ENCODE results near the gene PCDH12. TPM values are rescaled to one million over a fixed set of nuclear protein-coding genes. Genes with fewer than 3 reads are reported as not detected.
A peak's percentile ranks its signal among the peaks of the same experiment; 100 is the strongest.

PCDH12 gene
- polyA plus RNA-seq, 4 donors, result 13.2 to 17.3 (median 16.5) TPM

DNA sequence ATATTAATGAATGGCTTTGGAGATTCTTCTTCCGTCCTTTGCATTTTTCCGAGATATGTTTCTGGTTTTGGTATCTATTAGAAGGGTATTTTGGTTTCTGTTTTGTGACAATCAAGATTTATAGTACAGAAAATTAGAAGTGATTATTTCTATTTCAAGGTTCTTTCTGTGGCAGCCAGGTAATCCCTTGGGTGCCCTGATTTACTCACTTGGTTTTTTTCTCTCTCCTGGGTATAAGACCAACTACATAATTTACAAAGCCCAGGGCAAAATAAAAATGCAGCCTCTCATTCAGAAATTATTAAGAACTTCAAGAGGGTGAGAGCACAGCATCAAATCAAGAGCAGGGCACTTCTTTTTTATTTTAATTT is 8.9 kb upstream of the PCDH12 start:
- DNase-seq (ENCODE audit: low read depth in 4 of 4, low spot score in 2 of 4), result no peak

DNA sequence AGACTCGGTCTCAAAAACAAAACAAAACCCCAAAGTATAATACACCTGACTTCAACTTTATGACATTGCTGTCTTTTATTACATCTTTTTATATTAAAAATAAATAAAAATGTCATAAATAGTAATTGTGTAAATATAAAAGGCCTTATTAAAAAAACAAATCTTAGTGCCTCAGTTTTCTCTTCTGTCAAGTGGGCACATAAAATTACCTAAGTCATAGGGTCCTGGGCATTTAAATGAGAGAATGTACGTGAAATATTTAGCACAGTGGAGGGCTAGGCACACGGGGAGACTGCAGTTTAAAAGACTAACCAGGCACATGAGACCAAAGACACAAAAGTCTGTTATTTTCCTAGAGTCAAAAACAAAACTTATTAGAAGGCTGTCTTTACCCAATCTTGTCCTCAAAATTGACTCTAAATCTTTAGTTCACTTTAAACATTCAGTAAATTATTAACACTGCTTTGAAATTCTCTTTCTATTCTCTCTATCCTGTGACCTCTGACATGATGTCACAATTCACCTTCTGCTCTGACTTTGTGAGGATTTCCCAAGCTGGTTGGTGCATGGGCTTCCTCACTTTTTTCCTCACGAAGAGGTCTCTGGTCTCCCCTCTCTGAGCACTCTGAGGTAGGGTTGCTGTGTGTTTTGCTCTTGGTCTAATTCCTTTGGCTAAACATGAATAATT is 8.4 kb upstream of the PCDH12 start:
- DNase-seq (ENCODE audit: low read depth in 4 of 4, low spot score in 2 of 4), result no peak

DNA sequence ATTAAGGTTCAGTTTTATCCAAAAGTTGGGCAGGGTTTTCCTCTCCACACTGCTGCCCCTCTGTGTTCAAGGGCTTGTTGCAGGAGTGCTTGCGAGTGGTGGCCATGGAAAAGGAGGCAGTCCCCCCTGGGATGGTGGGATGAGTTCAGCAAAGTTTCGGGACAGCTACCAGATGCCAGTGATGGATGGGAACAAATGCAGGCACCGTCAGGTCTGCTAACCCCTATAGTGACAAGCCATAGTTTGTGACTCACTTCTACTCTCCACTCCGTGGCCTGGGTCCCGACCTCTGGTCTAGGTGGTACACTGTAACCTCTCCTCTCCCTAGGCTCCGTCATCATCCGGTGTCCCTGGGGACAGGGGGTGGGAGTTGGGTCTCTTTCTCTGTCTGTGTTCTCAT is 7.1 kb upstream of the PCDH12 start:
- DNase-seq (ENCODE audit: low read depth in 4 of 4, low spot score in 2 of 4), result no peak

DNA sequence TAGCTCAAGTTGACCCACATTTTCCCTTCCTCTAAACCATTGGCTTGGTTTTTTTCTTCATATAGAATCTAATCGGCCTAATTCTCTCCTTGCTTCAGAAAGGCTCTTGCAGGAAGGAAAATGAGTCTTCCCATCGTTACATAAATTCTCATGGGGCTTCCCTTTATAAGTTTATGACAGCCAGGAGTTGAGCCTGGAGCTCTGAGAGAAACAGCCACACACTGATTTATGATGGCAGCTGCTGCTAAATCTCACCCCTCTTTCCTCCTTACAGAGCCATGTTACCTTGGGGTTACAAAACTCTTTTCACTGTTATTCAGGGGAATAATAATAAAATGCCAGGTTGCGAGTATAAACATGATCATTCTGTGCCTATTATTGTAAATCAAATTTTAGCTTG is 5.7 kb upstream of the PCDH12 start:
- DNase-seq (ENCODE audit: low read depth in 4 of 4, low spot score in 2 of 4), result no peak

DNA sequence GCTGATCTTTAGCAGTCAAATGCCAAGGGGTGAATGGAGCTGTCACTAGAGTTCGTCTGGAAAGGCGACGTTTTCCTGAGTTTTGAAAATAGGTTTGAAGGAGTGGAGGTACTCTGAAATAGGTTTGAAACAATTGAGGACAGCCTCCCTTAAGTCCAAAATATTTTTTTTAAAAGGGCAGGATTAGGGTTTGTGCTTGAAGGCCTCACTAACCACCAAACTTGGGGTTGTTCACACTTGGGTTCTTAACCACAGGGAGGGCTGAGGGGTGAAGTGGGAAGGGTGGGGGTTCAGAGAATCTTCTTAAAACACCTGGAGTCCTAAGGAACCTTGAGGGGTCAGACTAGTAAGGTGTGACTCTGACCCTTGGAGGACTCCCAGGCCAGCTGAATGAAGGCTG is 3.5 kb upstream of the PCDH12 start:
- no peak for DNase-seq (ENCODE audit: low read depth in 4 of 4, low spot score in 2 of 4)

DNA sequence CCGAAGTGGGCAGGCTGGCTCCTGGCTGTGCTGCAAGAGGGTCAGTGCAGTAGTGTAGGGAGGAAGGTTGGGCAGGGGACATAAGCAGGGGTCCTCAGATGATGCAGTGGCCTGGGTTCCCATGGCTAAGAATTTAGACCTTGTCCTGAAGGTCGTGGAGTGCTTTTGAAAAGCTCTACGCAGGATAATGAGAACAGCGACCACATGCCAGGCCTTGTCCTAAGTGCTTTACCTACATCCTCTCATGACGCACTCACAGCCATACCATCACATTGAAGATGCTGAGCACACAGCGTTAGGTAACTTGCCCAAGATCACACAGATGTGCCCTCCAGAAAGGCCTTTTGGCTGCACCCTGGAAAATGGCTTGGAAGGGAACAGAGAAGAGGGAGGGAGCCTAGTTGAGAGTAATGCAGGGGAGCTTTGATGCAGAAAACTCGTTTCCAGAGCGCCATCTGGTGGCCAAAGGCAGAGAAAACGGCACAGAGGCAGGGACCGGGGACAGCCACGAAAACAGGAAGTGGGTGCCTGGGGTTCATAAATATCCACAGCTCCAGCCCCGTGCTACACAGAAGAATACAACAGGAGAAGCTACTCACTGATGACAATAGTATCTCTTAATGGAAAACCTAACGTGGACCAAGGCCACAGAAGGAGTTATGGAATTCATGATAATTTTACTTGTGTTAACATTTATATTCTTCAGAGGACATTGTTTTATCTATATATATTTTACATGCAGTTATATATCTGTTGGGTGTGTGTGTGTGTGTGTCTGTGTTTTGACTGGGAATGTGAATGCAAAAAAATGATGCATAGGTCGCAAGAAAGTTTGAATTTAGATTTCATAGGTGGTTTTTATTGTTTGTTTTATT is 2.7 kb upstream of the PCDH12 start:
- DNase-seq (ENCODE audit: low read depth in 4 of 4, low spot score in 2 of 4), result peak; percentile 65 to 93 (median 78)

DNA sequence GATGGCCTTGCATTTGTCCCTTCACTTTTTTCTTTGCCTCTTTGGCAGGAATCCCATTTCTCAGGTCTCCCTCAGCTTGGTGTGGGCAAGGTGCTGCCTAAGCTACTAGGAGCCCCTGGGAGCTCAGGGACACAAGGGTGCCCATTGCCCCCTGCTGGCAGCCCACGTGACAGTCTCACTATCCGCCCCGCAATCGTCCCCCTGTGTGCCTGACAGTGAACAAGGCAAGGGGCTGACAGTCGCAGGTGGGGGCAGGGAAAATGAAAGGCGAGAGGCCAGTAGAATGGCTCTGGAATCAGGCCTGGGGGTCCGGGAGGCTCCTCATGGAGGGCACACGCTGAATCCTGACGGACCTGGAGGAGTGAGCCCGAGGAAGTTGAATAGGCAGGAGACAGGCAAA is 2.0 kb upstream of the PCDH12 start:
- no peak for DNase-seq (ENCODE audit: low read depth in 4 of 4, low spot score in 2 of 4)

DNA sequence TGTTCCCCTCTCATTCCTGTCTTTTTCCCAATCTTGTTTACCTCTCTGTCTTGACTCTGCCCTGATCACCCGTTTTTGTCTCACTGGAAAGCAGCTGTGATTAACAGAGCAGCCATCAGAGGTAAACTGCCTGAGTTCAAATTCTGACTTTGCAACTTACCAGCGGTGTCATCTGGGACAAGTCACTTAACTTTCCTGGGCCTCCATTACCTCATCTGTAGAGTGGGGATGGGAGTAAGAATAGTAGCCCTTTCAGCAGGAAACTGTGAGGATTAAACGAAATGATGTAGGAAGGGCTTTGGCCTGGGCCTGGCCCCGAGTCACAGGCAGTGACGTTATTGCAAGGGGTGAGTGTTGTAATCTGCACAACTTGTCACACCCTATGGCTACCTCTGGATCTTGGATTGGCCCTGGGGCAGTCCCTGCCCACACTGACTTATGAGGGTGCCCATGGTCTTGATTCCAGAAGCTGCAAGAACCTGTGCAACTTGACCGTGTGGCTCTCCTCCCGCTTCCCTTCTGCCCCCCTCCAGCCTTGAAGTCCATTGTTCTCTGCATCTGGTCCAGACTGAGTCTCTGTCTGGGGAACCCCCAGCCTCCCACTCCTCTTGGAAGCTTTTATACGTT is 657 bp upstream of the PCDH12 start:
- no peak for DNase-seq (ENCODE audit: low read depth in 4 of 4, low spot score in 2 of 4)

DNA sequence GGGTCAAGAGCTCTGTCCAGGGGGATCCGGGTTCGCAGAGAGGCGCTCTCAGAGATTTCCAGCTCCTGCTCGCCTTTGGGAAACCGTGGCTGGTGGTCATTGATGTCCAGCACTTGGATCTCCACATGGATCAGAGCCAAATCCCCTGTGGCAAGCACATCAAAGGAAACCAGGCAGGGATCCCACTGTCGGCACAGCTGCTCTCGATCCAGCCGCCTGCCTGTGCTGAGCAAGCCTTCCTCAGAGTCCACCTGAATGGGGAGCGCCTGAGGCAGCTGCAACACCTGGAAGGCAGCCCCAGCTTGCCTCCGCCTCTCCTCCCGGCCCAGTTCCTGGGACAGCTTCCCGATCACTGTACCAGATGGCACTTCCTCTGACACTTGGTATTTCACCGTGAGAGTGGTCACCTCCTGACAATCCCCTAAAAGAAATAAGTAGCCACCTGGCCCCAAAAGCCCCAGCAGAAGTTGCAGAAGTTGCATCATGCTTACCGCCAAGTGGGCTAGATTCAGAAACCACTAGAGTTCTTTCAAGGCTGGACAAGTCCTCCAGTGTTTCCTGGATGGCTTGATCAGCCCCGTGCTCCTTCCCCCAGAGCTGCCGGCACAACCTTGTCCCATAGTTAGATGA is 520 bp downstream of the PCDH12 start:
- no peak for DNase-seq (ENCODE audit: low read depth in 4 of 4, low spot score in 2 of 4)

DNA sequence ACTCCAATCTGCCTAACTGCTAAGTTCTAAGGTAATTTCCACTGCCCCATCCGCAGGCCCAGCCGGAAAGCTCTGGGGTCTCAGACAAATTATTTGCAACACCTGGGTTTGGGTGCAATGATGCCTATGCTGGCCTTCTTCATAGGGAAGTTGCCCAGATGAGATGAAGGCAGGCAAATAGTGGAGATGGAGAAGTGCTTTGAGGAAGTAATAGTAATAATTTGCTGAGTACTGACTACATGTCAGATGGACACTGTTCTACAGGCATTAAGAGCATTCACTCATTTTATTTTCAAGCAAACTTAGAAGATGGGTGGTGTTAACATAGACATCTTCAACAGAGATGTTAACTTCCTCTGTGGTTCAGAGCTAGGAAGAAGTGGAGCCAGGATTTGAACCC is 3.8 kb downstream of the PCDH12 start:
- no peak for DNase-seq (ENCODE audit: low read depth in 4 of 4, low spot score in 2 of 4)

DNA sequence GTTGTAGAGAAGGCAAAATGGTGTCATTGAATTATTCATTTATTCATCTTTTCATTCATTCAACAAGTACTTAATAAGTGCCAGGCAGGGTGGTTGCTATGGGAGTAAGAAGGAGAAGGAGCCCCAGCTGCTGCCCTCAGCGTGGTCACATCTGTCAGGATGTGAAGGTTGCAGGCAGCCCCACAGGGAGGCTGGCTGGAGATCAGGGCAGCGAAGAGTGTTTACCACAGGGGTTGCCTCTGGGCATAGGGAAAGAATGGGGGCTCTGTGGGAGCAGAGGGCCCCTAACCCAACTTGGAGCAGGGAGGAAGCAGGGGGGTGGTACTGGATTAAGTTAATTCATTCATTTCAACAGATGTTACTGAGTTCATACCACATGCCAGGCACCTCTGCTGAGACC is 6.0 kb downstream of the PCDH12 start:
- no peak for DNase-seq (ENCODE audit: low read depth in 4 of 4, low spot score in 2 of 4)

DNA sequence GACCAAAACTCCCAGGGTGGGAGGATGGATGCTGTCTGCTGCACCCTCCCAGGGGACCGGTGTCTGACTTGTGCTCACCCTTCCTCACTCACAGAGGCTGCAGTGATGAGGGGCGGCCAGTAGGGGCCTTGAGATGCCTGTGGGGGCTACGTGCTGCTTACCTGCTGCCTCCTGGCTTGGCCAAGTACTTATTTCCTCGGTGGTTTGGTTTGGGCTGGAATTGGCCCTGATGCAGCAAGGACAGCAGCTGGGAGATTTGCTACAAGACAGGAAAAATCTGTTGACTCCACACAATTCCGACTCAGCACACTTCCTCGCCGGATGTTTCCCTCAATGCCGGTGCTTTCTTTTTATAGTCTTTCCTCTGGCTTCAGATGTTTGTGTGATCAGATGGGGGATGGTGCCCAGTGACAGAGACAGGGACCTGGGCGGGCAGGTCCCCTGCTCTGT is 6.6 kb downstream of the PCDH12 start:
- DNase-seq (ENCODE audit: low read depth in 4 of 4, low spot score in 2 of 4), result no peak

DNA sequence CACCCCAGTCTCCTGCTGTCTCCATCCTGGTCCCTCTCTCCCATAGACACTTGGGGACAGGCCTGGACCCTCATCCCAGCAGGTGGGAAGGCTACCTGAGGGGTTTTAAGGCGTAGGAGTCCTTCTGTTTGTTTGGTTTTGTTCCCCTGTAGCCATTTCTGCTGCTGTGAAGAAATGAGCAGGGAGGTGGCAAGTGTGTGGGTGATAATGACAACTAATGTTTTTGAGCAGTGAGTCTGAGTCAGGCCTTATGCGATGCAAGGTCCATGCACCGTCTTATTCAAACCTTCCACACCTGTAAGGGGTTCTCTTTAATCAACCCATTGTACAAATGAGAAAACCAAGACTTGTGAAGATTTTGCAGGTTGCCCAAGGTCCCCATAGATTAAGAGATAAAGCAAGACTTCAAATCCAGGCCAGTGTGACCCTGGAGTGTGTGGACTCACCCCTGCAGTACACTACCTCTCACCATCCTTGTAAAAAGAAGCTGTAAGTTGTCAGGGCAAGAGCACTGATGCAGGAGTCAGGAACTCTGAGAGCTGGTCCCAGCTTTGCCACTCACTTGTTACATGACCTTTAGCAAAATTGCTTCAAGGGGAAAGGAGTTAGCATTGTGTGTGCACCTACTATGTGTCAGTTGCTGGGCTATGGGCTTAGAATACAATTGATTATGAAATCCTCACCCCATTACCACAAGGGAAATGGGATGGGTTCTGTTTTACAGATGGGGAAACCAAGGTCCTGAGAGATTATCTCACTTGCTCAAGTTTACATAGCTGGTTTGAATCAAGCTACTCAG is 7.6 kb downstream of the PCDH12 start:
- no peak for DNase-seq (ENCODE audit: low read depth in 4 of 4, low spot score in 2 of 4)

DNA sequence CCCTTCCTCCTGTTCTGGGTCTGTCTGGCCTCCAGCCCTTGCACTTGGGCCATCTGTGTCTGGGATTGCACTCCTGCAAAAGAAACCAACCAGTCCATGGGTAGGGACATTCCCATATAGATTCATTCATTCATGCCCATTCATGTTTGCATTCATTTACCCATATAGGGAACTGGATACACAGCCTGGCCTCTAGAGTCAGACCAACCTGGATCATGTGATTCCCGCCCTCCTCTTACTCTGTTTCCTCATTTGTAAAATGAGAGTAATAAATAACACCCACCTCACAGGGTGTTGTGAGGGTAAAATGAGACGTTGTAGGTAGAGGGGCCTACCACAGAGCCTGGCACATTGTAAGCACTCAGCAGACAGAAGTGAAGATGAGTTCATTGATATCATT is 8.5 kb downstream of the PCDH12 start:
- DNase-seq (ENCODE audit: low read depth in 4 of 4, low spot score in 2 of 4), result no peak

DNA sequence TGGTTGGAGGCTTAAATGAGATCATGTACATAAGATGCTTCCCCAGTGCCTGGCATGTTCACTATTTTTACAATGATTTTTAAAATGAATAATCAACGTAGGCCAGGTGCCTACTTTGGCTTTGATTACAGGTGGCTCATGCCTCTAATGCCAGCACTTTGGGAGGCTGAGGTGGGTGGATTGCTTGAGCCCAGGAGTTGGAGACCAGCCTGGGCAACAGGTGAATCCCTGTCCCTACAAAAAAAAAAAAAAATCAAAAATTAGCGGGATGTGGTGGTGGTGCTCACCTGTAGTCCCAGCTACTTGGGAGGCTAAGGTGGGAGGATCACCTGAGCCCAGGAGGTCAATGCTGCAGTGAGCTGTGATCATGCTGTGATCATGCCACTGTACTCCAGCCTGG is 9.2 kb downstream of the PCDH12 start:
- no peak for DNase-seq (ENCODE audit: low read depth in 4 of 4, low spot score in 2 of 4)

DNA sequence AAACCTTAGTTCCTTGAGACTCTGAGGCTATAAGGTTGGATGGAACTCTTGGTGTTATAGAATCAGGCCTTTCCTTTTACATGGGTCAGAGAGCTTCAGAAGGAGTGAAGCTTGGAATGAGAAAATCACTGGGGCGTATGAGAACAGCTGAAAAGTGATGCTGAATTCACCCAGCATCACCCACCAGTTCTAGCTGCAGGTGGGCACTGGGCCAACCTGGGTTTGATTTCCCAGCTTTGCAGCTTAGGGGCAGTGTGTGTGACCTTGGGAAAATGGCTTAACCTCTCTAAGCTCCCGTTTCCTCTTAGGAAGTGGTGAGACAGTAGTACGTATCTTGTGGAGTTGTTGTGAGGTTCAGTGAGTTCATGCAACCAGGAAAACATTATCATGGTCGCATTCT is 10.7 kb downstream of the PCDH12 start:
- DNase-seq (ENCODE audit: low read depth in 4 of 4, low spot score in 2 of 4), result no peak

DNA sequence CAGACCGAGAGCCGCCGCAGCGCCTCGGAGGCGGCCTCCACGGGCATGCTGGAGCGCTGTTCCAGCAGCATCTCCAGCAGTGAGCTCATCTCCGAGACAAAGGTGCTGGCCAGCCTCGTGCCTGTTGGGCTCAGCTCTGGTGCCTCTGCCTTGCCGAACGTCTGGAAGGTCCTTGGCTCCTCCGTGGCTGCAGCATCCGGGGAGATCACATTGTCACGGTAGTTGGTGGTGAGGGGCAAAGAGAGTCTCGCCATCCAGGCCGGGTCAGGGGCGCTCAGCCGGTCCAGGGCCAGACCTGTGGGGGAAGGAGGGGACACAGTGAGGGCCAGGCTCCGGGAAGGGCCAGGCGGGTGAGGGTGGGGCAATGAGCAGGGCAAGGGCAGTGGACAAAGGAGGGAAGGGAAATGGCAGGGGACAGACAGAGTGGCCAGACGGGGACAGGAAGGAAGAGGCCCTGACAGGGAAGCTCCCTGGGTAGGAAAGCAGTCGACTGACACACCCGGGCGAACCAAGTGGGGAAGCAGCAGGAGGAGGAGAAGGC is 12.4 kb downstream of the PCDH12 start:
- DNase-seq (ENCODE audit: low read depth in 4 of 4, low spot score in 2 of 4), result no peak

DNA sequence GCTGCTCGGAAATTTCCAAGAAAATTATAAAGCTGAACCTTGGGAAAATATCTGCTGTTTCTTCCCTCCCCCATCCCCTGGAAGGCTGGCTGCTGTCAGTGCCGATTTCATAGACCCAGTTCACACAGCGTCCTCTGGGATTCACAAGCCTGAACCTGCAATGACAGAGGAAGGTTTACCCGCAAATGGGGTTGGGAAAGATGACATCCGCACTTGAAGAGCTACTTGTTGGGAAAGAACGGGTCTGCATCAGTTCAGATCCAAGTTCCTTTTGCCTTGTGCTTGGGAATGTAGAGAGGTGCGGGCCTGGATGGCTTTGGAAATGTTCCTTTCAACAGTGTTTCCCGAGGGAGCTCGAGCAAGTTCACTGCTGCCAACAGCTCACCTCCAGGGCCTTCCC is 13.9 kb downstream of the PCDH12 start:
- DNase-seq (ENCODE audit: low read depth in 4 of 4, low spot score in 2 of 4), result no peak

DNA sequence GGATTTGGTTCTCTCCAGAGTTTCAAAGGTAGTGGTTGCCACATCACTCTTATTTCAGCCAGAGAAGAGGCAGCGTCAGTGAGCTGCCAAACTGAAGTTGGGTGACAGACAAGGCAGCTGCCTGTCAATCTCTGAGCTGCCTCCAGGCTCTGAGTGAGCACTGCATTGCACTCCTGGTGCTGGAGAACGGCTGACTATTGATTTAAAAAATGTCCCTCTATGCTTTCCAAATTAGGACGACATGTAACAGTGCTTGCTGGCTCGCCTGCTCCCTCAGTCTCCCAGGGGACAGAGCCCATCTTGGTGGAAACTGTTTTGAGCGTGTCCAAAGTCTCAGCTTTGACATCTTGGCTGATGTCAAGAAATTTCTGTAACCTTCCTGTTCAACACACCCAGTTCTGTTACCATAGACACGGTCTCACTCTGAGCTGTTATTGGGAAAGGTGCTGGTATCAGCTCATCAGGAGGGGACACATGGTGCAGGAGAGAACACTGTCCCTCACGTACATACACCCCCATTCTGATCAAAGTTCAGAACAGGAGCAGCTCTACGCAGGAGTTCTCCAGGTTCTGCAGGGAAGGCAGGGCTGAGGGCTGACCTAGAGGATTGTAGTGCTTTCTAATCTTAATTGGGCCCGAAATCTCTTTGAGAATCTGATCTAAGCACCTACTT is 15.7 kb downstream of the PCDH12 start:
- no peak for DNase-seq (ENCODE audit: low read depth in 4 of 4, low spot score in 2 of 4)

DNA sequence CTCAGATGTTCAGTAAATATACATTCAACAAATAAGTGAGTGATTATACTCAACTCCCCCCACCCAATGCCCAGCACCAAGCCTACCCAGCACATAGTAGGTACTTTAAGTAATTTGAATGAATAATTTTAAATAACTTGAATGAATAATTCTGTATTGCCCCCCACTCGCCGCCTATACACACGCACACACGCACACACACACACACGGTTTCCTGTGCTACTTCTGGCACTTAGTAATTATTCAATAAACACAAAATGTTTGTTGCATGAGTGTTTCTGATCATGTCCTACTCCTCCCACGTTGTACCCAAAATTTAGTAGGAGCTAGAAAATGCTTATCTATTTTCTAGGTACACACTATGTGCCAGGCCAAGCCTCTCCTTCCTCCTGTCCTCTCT is 16.2 kb downstream of the PCDH12 start:
- no peak for DNase-seq (ENCODE audit: low read depth in 4 of 4, low spot score in 2 of 4)
